Astrocyte (in vitro differentiated cells and primary cell): ENCODE results near the gene SNCA.

Experiments used
- EZH2 ChIP-seq: IDR thresholded peaks from 2 replicates; pipeline ENCODE4 v1.6.1; 2012; ENCODE audit warnings: mild to moderate bottlenecking, low read length, inconsistent platforms; ENCODE audit not compliant: insufficient read depth
- TF ChIP-seq, protein P1 (sequence below): IDR thresholded peaks from 2 replicates; pipeline ENCODE4 v1.5.1; 2011; ENCODE audit warnings: low read depth, mild to moderate bottlenecking, inconsistent platforms, low read length, moderate library complexity; ENCODE audit not compliant: insufficient read depth

DNA sequence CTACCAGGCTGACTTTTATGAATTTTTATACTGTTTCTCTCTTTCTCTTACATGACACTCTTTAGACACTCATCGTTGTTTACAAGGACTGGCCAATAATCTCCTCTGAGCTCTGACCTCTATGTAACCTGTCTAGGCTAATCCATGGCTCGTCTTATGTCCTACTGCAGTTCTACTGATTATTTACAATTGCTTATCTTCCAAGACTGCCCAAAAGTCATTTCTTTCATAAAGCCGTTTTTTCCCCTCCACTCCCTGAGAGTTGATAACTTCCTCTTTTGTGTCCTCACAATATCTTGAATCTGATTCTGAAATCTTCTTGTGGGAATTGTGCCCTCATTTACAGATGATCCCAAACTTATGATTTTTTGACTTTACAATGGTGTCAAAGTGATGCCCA lies 18.3 kb upstream of the SNCA start:
- TF ChIP-seq, protein P1, sequence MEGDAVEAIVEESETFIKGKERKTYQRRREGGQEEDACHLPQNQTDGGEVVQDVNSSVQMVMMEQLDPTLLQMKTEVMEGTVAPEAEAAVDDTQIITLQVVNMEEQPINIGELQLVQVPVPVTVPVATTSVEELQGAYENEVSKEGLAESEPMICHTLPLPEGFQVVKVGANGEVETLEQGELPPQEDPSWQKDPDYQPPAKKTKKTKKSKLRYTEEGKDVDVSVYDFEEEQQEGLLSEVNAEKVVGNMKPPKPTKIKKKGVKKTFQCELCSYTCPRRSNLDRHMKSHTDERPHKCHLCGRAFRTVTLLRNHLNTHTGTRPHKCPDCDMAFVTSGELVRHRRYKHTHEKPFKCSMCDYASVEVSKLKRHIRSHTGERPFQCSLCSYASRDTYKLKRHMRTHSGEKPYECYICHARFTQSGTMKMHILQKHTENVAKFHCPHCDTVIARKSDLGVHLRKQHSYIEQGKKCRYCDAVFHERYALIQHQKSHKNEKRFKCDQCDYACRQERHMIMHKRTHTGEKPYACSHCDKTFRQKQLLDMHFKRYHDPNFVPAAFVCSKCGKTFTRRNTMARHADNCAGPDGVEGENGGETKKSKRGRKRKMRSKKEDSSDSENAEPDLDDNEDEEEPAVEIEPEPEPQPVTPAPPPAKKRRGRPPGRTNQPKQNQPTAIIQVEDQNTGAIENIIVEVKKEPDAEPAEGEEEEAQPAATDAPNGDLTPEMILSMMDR = no peak
- TF ChIP-seq EZH2 = no peak
